Mesodermal cell (in vitro differentiated cells): ENCODE measurements around the gene MIPEP.

Source experiments
- H3K27ac ChIP-seq: 2 replicates; pipeline ENCODE4 v1.7.0; 2013; ENCODE audit warnings: mild to moderate bottlenecking, low read depth, low read length, moderate library complexity; ENCODE audit not compliant: severe bottlenecking
- H3K36me3 ChIP-seq: 2 replicates; pipeline ENCODE4 v1.7.1; 2013; ENCODE audit warnings: mild to moderate bottlenecking, low read length, moderate library complexity; ENCODE audit not compliant: control insufficient read depth, insufficient read depth
- H3K4me1 ChIP-seq: one replicate; pipeline ENCODE4 v1.7.1; 2013; ENCODE audit warnings: mild to moderate bottlenecking, low read length; ENCODE audit not compliant: insufficient read depth, control insufficient read depth, poor library complexity, severe bottlenecking
- H3K4me3 ChIP-seq: 2 replicates; pipeline ENCODE4 v1.7.0; 2013; ENCODE audit warnings: low read length, control low read depth, mild to moderate bottlenecking; ENCODE audit not compliant: insufficient read depth, poor library complexity, severe bottlenecking; ENCODE audit errors: extremely low read depth
- H3K9me3 ChIP-seq: 2 replicates; pipeline ENCODE4 v1.7.1; 2013; ENCODE audit warnings: mild to moderate bottlenecking, low read length, moderate library complexity; ENCODE audit not compliant: control insufficient read depth
- WGBS, 2 experiments: methylation state at CpG; one replicate each; pipeline ENCODE4 v1.1.5; 2013; ENCODE audit warnings: missing lambda C conversion rate in 2 of 2; ENCODE audit not compliant: insufficient coverage in 2 of 2; 5-methylcytosine and 5-hydroxymethylcytosine counted together

Gene MIPEP

DNA sequence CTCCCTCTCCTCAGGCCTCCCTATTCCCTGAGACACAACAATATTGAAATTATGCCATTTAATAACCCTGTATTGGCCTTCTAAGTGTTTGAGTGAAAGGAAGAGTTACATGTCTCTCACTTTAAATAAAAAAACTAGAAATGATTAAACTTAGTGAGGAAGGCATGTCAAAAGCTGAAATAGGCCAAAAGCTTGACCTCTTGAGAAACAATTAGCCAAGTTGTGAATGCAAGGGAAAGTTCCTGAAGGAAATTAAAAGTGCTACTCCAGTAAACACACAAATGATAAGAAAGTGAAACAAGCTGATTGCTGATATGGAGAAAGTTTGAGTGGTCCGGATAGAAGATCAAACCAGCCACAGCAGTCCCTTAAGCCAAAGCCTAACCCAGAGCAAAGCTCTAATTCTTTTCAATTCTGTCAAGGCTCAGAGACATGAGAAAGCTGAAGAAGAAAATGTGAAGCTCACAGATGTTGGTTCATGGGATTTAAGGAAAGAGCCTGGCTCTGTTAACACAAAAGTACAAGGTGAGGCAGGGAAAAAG lies 191.4 kb downstream of the MIPEP start:
- H3K36me3 ChIP-seq, result no peaks in the 10 kb centered on the region
- peaks cover 7% of the 10 kb centered on the region for H3K4me1 ChIP-seq
- no peak overlapping the region for H3K27ac ChIP-seq
- H3K9me3 ChIP-seq, result no peaks in the 10 kb centered on the region
- WGBS, 2 experiments, result no CpG with 5 or more reads among the region's 1 CpG
- no peak overlapping the region for H3K4me3 ChIP-seq

DNA sequence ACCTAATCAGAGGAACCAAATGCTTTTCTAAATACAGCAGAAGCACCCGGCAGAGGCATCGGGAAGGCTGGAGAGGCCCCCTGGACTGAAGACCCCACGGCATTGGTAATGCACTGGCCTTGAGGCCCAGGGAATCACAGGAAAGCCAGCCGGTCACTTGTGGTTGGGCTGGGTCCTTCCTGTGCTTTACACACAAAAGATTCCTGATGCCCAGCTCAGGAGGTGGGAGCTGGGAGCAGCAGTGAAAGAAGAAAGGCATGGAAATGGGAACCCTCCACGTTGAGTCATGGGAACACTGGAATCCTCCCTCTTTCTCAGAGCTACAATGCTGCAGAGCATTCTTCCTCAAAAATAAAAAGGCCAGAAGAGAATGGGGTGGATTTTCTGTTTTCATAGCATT lies 192.6 kb downstream of the MIPEP start:
- no peaks in the 10 kb centered on the region for H3K9me3 ChIP-seq
- peaks cover 7% of the 10 kb centered on the region for H3K4me1 ChIP-seq
- H3K36me3 ChIP-seq, result no peaks in the 10 kb centered on the region
- no peak overlapping the region for H3K4me3 ChIP-seq
- WGBS, 2 experiments, result 50 to 61% methylated on average over 4 of the region's 5 CpGs
- no peak overlapping the region for H3K27ac ChIP-seq

- WGBS, 2 experiments, result 94 to 95% methylated on average over 35 to 42 of the region's 46 CpGs
- Histone ChIP-seq H3K9me3 (no peaks in the 10 kb centered on the region), H3K36me3 (no peaks in the 10 kb centered on the region), H3K4me1 (peaks cover 7% of the 10 kb centered on the region), H3K4me3 (no peak overlapping the region), H3K27ac (no peak overlapping the region)
These were observed 193.3 kb downstream of the MIPEP start for GRCh38 chr13:23695711-23696464.

DNA sequence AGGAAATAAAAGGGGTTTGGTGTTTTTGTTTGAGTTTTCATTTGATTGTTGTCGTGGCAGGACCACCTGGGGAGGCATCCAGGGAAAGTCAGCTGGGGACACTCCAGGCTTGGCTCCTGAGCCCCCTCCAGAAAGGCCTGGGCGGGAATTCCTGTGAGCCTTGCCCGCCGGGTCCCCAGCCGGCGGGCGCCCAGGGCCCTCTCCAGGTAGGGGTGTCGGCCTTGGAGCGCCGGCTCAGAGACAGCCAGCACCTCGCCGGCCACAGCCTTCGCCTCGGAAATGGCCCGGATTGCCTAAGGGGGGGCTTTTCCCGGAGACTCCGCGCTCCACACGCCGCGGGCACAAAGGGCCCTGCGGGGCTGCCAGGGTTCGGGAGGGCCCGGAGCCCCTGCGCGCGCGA lies 194.0 kb downstream of the MIPEP start:
- 94 to 95% methylated on average over 17 to 28 of the region's 28 CpGs for WGBS, 2 experiments
- H3K27ac ChIP-seq, result no peak overlapping the region
- H3K4me3 ChIP-seq, result no peak overlapping the region

DNA sequence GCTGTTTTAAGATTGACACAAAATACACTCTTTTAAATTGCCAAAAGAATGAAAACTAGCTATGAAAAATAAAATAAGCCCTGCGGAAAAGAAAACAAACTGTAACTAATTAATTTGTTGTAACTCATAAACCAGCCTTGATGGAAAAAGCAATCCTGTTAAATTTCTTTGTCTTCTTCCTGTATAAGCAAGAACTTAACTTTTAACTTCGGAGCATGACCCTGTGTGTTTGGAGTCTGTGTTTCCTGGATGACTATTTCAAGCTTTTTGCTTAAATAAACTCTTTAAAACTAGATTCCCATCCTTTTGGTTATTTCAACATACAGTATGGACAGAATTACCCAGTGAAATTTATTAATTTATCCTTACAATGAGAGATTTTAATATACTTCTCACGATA lies 196.4 kb downstream of the MIPEP start:
- WGBS, 2 experiments, result no CpG with 5 or more reads among the region's 3 CpGs

More for the DNA sequence above, 194.0 kb downstream of the MIPEP start:
- H3K4me1 ChIP-seq, result peaks cover 7% of the 10 kb centered on the region
- H3K9me3 ChIP-seq, result no peaks in the 10 kb centered on the region
- no peaks in the 10 kb centered on the region for H3K36me3 ChIP-seq

GRCh38 chr13:23690668-23691067 lies 198.5 kb downstream of the MIPEP start:
- 92% methylated on average over 2 of the region's 3 CpGs; no CpG with 5 or more reads in 1 of the 2 experiments for WGBS, 2 experiments
- Histone ChIP-seq H3K4me1 (no peaks in the 10 kb centered on the region), H3K9me3 (peaks cover 11% of the 10 kb centered on the region), H3K27ac (no peak overlapping the region), H3K36me3 (no peaks in the 10 kb centered on the region), H3K4me3 (no peak overlapping the region)

More for the DNA sequence above, 196.4 kb downstream of the MIPEP start:
- no peak overlapping the region for H3K27ac ChIP-seq
- H3K9me3 ChIP-seq, result no peaks in the 10 kb centered on the region
- H3K4me1 ChIP-seq, result peaks cover 7% of the 10 kb centered on the region
- H3K36me3 ChIP-seq, result no peaks in the 10 kb centered on the region
- no peak overlapping the region for H3K4me3 ChIP-seq

- H3K4me3 ChIP-seq, result no peak overlapping the region
- H3K36me3 ChIP-seq, result no peaks in the 10 kb centered on the region
- no peaks in the 10 kb centered on the region for H3K4me1 ChIP-seq
- no peak overlapping the region for H3K27ac ChIP-seq
- peaks cover 21% of the 10 kb centered on the region for H3K9me3 ChIP-seq
- WGBS, 2 experiments, result 83% methylated on average over 1 of the region's 3 CpGs; no CpG with 5 or more reads in 1 of the 2 experiments
These were observed 200.9 kb downstream of the MIPEP start for GRCh38 chr13:23688336-23688735.

GRCh38 chr13:23687614-23688013 lies 201.6 kb downstream of the MIPEP start:
- Histone ChIP-seq H3K4me3 (no peak overlapping the region), H3K9me3 (peaks cover 21% of the 10 kb centered on the region), H3K36me3 (no peaks in the 10 kb centered on the region), H3K27ac (no peak overlapping the region), H3K4me1 (no peaks in the 10 kb centered on the region)
- WGBS, 2 experiments, result 100% methylated on average over 1 of the region's 5 CpGs

GRCh38 chr13:23686948-23687347 lies 202.3 kb downstream of the MIPEP start:
- H3K4me1 ChIP-seq, result no peaks in the 10 kb centered on the region
- H3K4me3 ChIP-seq, result no peak overlapping the region
- WGBS, 2 experiments, result 100% methylated on average over 2 of the region's 3 CpGs; no CpG with 5 or more reads in 1 of the 2 experiments
- no peaks in the 10 kb centered on the region for H3K36me3 ChIP-seq
- H3K9me3 ChIP-seq, result peaks cover 23% of the 10 kb centered on the region
- no peak overlapping the region for H3K27ac ChIP-seq

GRCh38 chr13:23685416-23685815 lies 203.8 kb downstream of the MIPEP start:
- Histone ChIP-seq H3K27ac (no peak overlapping the region), H3K36me3 (no peaks in the 10 kb centered on the region), H3K4me3 (no peak overlapping the region), H3K4me1 (no peaks in the 10 kb centered on the region), H3K9me3 (peaks cover 24% of the 10 kb centered on the region)
- no CpG with 5 or more reads among the region's 1 CpG for WGBS, 2 experiments

DNA sequence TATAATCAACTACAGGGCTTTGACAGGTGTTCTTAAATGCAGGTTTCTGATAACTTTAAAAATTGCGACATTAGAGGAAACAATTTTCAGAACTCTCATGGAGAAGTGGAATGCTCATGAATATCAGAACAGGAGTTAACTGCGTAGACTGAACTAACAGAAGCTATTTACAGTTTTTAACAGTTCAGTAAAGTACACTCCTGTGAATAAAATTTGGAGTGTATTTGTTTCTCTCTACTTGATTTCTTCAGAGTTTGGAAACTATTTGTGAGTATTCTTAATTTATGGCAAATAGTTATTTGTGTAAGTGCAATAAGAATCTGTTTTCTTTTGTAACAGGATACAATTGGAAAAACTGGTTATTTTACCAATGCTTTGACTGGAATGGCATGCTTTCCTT lies 204.6 kb downstream of the MIPEP start:
- no peak overlapping the region for H3K27ac ChIP-seq
- WGBS, 2 experiments, result 90 to 100% methylated on average over 1 of the region's 2 CpGs
- H3K9me3 ChIP-seq, result peaks cover 24% of the 10 kb centered on the region
- H3K36me3 ChIP-seq, result no peaks in the 10 kb centered on the region
- no peak overlapping the region for H3K4me3 ChIP-seq
- H3K4me1 ChIP-seq, result no peaks in the 10 kb centered on the region
